BLaER1 treated with 17β-estradiol and CSF1 and Interleukin-3, amounts not matched to agents 10 nM and 100 nM (cell line): ENCODE measurements around the gene EPB41L4B.

Experiments
- H3K27ac ChIP-seq, 11 experiments: shearing (Covaris generic); formaldehyde crosslinking; 2 replicates each; pipeline ENCODE4 v1.8.1; 2022
- H3K27me3 ChIP-seq, 11 experiments: shearing (Covaris generic); formaldehyde crosslinking; 2 replicates each; pipeline ENCODE4 v1.8.1; 2022
- H3K36me3 ChIP-seq, 11 experiments: shearing (Covaris generic); formaldehyde crosslinking; 2 replicates each; pipeline ENCODE4 v1.8.1; 2022
- H3K4me1 ChIP-seq, 10 experiments: shearing (Covaris generic); formaldehyde crosslinking; 2 replicates each; pipeline ENCODE4 v1.8.1; 2022
- H3K4me2 ChIP-seq, 11 experiments: shearing (Covaris generic); formaldehyde crosslinking; 2 replicates each; pipeline ENCODE4 v1.8.1; 2022
- H3K4me3 ChIP-seq, 10 experiments: shearing (Covaris generic); formaldehyde crosslinking; 2 replicates each; pipeline ENCODE4 v1.8.1; 2022
- H3K9ac ChIP-seq, 11 experiments: shearing (Covaris generic); formaldehyde crosslinking; 2 replicates each; pipeline ENCODE4 v1.8.1; 2022
- H3K9me3 ChIP-seq, 11 experiments: shearing (Covaris generic); formaldehyde crosslinking; replicated peaks in 1 of 11; 2 replicates each; pipeline ENCODE4 v1.8.1; 2022
- H4K20me1 ChIP-seq, 11 experiments: shearing (Covaris generic); formaldehyde crosslinking; 2 replicates each; pipeline ENCODE4 v1.8.1; 2022
- Cebpa-rat ChIP-seq, 11 experiments: shearing (Covaris generic); IDR thresholded peaks; 2 replicates each; pipeline ENCODE4 v1.8.1; 2022

Gene EPB41L4B

DNA sequence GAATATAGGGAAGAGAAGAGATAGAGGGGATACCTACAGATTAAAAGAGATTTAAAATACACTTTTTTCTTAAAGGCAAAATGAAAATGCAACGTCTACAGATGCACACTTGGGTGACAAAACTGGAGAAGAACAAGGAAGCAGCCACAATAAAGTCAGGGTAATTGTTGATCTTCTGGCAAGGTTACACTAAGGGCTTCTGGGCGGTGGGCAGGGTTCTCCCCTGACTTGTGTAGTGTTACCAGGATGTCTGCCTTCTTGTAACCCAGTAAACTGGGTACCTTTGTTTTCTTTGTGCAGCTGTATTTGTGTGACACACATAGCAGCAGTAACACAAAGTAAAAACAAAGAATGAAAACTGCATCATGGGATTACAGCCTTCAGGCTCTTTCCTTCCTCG is 37.8 kb downstream of the EPB41L4B start:
- Histone ChIP-seq H3K9ac (no peak overlapping the region), H3K4me1 (no peaks in the 10 kb centered on the region), H3K9me3 (peaks cover 5 to 21% (median 16%) of the 10 kb centered on the region in 11 experiments; a peak in 13 of 22 replicates), H3K4me2 (no peak overlapping the region), H4K20me1 (no peaks in the 10 kb centered on the region), H3K36me3 (no peaks in the 10 kb centered on the region), H3K27me3 (no peaks in the 10 kb centered on the region), H3K27ac (no peak overlapping the region), H3K4me3 (no peak overlapping the region)
- no peak for TF ChIP-seq Cebpa-rat (IDR thresholded peaks at IDR 0.05)

DNA sequence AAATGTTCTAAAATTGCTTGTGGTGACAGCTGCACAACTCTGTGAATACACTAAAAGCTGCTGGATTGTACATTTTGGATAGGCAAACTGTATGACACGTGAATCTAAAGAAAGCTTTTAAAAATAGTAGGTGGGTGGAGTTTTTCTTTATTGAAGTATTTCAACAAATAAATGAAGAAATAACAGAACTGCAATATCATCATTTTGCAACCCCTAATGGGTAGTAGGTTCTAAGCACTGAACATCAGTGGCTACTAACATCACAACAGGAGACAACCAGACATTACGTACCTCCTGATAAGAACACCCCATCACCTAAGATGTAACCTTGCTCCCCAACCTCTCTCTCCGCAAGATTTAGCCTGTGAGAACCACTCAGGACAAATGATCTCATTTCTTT is 38.6 kb downstream of the EPB41L4B start:
- no peaks in the 10 kb centered on the region for H3K36me3 ChIP-seq
- no peak overlapping the region for H3K27ac ChIP-seq
- H3K27me3 ChIP-seq = no peaks in the 10 kb centered on the region
- no peak overlapping the region for H3K4me2 ChIP-seq
- no peak for TF ChIP-seq Cebpa-rat (IDR thresholded peaks at IDR 0.05)
- H3K4me3 ChIP-seq = no peak overlapping the region
- no peaks in the 10 kb centered on the region for H4K20me1 ChIP-seq
- peaks cover 0 to 4% (median 0%) of the 10 kb centered on the region in 10 experiments; a peak in 2 of 20 replicates for H3K4me1 ChIP-seq
- H3K9ac ChIP-seq = no peak overlapping the region
- peaks cover 5 to 21% (median 16%) of the 10 kb centered on the region in 11 experiments; a peak in 13 of 22 replicates for H3K9me3 ChIP-seq

DNA sequence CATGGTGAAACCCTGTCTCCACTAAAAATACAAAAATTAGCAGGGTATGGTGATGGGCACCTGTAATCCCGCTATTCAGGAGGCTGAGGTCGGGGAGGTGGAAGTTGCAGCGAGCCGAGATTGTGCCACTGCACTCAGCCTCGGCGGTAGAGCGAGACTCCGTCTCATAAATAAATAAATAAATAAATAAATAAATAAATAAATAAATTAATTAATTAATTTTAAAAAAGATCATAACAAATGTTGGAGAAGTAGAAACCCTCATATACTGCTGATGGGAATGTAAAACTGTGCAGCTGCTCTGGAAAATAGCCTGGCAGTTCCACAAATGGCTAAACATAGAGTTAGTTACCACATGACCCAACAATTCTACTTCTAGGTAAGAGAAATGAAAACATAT is 39.3 kb downstream of the EPB41L4B start:
- Histone ChIP-seq H3K36me3 (no peaks in the 10 kb centered on the region), H3K4me2 (no peak overlapping the region), H3K27me3 (no peaks in the 10 kb centered on the region), H3K9me3 (peaks cover 5 to 21% (median 16%) of the 10 kb centered on the region in 11 experiments; a peak in 13 of 22 replicates), H3K27ac (no peak overlapping the region), H4K20me1 (no peaks in the 10 kb centered on the region), H3K4me3 (no peak overlapping the region), H3K4me1 (peaks cover 0 to 7% (median 0%) of the 10 kb centered on the region in 10 experiments; a peak in 2 of 20 replicates), H3K9ac (no peak overlapping the region)
- no peak for TF ChIP-seq Cebpa-rat (IDR thresholded peaks at IDR 0.05)

DNA sequence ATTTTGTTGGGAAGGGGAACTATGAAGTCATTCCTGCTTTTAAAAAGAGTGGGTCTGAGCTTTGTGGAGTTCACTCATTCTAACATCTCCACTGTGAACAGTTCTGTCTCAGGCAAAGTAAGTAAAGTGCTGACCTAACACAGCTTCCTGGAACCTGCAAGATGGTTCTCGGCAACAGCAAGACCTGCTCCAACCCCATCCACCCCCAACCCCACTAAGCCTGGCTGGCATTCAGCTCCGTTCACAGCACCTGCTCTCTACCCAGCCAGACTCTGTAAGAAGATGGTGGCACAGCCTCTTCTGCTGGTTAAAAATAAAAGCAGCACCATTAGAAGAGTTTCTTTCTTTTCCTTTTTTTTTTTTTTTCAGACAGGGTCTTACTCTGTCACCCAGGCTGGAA is 42.0 kb downstream of the EPB41L4B start:
- Histone ChIP-seq H4K20me1 (no peaks in the 10 kb centered on the region), H3K9me3 (peaks cover 5 to 21% (median 16%) of the 10 kb centered on the region in 11 experiments; a peak in 13 of 22 replicates), H3K27ac (no peak overlapping the region), H3K4me3 (no peak overlapping the region), H3K9ac (no peak overlapping the region), H3K4me1 (peaks cover 0 to 7% (median 0%) of the 10 kb centered on the region in 10 experiments; a peak in 2 of 20 replicates), H3K4me2 (no peak overlapping the region), H3K36me3 (no peaks in the 10 kb centered on the region), H3K27me3 (no peaks in the 10 kb centered on the region)
- TF ChIP-seq Cebpa-rat (IDR thresholded peaks at IDR 0.05) = no peak

DNA sequence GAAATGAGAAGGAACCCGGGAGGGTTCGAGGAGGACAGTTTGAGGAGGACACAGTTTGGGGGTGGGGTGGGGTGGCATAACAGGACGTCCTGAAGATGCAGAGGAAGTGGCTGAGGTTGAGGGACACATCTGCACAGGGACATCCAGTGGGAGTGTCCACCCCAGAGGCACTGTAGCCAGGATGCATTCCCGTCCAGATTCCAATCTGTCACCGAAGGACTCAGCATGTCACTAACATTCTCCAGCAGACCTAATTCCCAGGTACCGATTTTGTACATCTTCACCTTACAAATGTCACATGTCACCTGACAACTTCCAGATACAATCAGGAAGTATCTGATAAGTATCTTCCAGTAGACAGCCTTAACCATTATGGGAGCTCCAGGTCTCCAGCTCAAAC is 42.6 kb downstream of the EPB41L4B start:
- Histone ChIP-seq H3K27me3 (no peaks in the 10 kb centered on the region), H3K9me3 (peaks cover 5 to 20% (median 14%) of the 10 kb centered on the region in 11 experiments; a peak in 13 of 22 replicates), H3K4me2 (no peak overlapping the region), H4K20me1 (no peaks in the 10 kb centered on the region), H3K27ac (no peak overlapping the region), H3K36me3 (no peaks in the 10 kb centered on the region), H3K4me1 (peaks cover 0 to 7% (median 0%) of the 10 kb centered on the region in 10 experiments; a peak in 2 of 20 replicates), H3K9ac (no peak overlapping the region), H3K4me3 (no peak overlapping the region)
- TF ChIP-seq Cebpa-rat (IDR thresholded peaks at IDR 0.05) = no peak

DNA sequence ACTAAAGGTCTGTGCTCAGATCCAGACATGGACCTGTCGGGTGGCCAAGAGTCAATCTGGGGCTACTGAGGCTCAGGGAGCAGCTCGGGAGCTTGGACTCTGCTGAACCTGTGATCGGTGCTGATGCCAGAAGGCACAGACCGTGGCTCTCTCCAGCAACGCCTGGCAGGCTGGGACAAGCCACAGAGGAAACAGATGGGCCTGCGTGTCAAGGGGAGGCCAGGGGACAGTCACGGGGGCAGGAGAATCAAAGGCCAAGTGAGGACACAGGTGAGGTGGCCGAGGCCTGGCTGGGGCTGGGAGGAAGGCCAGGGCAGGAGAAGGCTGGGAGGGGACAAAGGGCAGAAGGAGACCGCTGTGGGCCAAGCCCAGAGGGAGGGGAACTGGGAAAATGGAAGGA is 43.4 kb downstream of the EPB41L4B start:
- H3K4me1 ChIP-seq = peaks cover 0 to 7% (median 0%) of the 10 kb centered on the region in 10 experiments; a peak in 2 of 20 replicates

DNA sequence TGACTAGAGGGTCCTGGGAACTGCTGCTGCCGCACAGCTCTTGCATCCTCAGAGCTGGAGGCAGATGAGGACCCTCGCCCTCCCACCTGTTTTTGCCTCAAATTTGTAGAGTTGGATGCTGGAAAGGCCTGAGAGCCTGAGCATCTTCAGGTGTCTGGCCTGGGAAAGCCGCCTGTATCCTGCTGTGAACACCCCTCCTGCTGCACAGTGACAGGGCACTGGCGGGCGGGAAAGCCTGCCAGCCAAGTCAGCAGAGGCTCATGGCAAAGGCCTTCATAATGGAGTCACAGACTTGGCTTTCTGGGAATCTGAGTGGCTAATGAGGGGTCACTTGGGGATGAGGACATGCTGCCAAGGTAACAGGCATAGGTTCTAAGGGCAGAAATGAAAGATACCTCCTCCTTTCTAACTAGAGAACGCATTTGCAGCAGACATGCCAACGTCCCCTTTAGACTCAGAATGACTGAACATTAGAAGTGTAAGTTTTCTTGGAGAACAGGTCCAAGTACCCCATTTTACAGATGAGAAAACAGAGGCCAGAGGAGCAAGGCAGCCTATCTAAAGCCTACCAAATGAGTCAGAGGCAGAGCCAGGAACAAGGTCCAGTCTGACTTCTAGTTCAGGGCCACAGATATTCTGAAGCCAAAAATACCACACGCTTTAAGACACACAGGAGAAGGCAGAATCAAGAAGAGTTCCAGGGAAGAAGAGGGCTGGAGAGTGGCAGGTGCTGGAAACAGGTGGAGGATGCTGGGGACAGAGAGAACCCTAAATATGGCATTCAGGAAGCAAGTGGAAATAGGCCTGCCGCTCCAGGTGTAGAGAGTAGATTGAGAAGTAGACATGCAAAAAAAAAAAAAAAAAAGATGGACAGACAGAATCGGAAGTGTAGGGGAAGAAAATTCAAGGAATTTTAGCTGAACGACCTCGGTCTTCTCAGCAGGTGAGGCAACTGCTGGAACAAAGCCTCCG is 44.1 kb downstream of the EPB41L4B start:
- no peaks in the 10 kb centered on the region for H4K20me1 ChIP-seq
- no peaks in the 10 kb centered on the region for H3K36me3 ChIP-seq
- no peak overlapping the region for H3K9ac ChIP-seq
- H3K4me1 ChIP-seq = peaks cover 0 to 7% (median 0%) of the 10 kb centered on the region in 10 experiments; a peak in 2 of 20 replicates
- no peak overlapping the region for H3K27ac ChIP-seq
- H3K9me3 ChIP-seq = peaks cover 0 to 7% (median 4%) of the 10 kb centered on the region in 11 experiments; a peak in 9 of 22 replicates
- no peaks in the 10 kb centered on the region for H3K27me3 ChIP-seq
- H3K4me2 ChIP-seq = 0 out of 22 replicates have a peak overlapping the region, but pooled peaks of 1 of the 11 experiments have one; percentile 10
- TF ChIP-seq Cebpa-rat (IDR thresholded peaks at IDR 0.05) = no peak
- H3K4me3 ChIP-seq = no peak overlapping the region

More for the DNA sequence above, 43.4 kb downstream of the EPB41L4B start:
- Histone ChIP-seq H3K9ac (no peak overlapping the region), H3K4me2 (0 out of 22 replicates have a peak overlapping the region, but pooled peaks of 1 of the 11 experiments have one; percentile 10), H3K27ac (no peak overlapping the region), H4K20me1 (no peaks in the 10 kb centered on the region), H3K36me3 (no peaks in the 10 kb centered on the region), H3K27me3 (no peaks in the 10 kb centered on the region), H3K4me3 (no peak overlapping the region), H3K9me3 (peaks cover 0 to 14% (median 9%) of the 10 kb centered on the region in 11 experiments; a peak in 13 of 22 replicates)
- TF ChIP-seq Cebpa-rat (IDR thresholded peaks at IDR 0.05) = no peak

DNA sequence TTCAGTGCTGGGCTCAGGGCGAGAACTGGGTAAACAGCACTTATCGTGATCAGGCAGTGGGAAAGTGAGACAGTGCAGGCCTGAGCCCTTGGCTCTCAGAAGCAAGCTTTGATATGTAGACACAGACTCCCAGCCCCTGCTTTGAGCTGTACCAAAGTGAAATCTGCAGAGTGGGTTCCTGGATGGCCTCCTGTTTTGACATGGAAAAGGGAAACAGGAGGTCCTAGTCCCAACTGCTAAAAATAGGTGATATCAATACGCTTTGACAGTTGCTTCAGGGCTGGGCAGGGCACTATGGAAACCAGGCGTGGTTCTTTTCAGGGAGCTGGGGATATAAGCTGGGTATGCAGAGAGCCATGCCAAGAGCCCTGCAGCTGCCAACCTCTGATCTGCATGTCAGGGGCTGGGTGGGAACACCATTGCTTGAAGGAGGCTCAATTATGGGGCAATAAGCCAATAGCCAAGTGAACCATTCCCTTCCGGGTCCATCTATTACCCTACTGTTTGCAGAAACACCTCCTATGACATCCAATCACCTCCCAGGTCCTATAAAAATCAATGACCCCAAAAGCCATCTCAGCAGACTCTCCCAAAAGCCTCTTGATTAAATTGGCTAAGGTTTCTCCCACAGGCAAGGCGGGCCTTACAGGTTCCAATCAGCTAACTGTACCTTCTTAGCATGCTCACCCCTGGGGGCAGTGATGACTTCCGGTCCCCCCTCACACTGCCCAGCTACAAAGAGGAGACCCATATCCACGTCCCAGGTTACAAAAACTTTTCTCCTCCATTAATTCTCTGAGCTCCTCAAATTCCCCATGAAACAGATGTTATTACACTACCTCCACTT is 45.8 kb downstream of the EPB41L4B start:
- Histone ChIP-seq H3K4me2 (no peak overlapping the region), H3K27ac (no peak overlapping the region), H3K27me3 (no peaks in the 10 kb centered on the region), H3K4me1 (peaks cover 0 to 7% (median 0%) of the 10 kb centered on the region in 10 experiments; a peak in 2 of 20 replicates), H3K9me3 (no peaks in the 10 kb centered on the region), H3K9ac (no peak overlapping the region), H3K36me3 (no peaks in the 10 kb centered on the region), H4K20me1 (no peaks in the 10 kb centered on the region), H3K4me3 (no peak overlapping the region)
- no peak for TF ChIP-seq Cebpa-rat (IDR thresholded peaks at IDR 0.05)

DNA sequence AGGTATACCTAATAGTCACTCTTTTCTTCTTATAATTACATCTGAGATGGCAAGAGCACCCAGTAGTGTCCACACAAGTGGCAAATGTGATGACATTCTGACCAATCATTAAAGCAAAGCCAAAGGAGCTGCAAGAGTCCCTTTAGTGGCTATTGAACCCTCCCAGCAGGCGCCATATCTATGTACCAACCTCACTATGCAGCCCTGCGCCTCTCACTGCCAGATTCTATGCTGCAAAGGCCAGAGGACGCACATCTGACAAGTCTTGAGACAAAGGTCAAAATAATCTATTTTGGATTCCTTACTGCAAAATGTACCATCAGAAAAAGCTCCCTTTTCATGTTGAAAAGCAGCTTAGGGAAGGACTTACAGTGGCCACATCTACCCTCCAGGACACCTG is 47.0 kb downstream of the EPB41L4B start:
- Histone ChIP-seq H3K27me3 (no peaks in the 10 kb centered on the region), H3K4me2 (no peak overlapping the region), H3K4me1 (peaks cover 0 to 7% (median 0%) of the 10 kb centered on the region in 10 experiments; a peak in 2 of 20 replicates), H3K36me3 (no peaks in the 10 kb centered on the region), H3K9me3 (no peaks in the 10 kb centered on the region; a peak in 2 of 22 replicates), H3K4me3 (no peak overlapping the region), H4K20me1 (no peaks in the 10 kb centered on the region), H3K9ac (no peak overlapping the region), H3K27ac (no peak overlapping the region)
- no peak for TF ChIP-seq Cebpa-rat (IDR thresholded peaks at IDR 0.05)
